CD4-positive, alpha-beta T cell treated with Interleukin-21 for 1 hour (primary cell): ENCODE results near the gene HLA-E.
"Not testable (repeated sequence)": the region's sequence is repeated elsewhere in the genome, so short reads cannot be mapped to it uniquely, and the experiment has no call there.

Experiments
- DNase-seq: peaks from one replicate; pipeline ENCODE4 v3.0.0-alpha.2; 2020

The HLA-E gene

GRCh38 chr6:30508890-30509736 is 19.8 kb downstream of the HLA-E start:
- DNase-seq: peak; percentile 79

GRCh38 chr6:30510419-30511168 is 21.3 kb downstream of the HLA-E start:
- DNase-seq: no peak

DNA sequence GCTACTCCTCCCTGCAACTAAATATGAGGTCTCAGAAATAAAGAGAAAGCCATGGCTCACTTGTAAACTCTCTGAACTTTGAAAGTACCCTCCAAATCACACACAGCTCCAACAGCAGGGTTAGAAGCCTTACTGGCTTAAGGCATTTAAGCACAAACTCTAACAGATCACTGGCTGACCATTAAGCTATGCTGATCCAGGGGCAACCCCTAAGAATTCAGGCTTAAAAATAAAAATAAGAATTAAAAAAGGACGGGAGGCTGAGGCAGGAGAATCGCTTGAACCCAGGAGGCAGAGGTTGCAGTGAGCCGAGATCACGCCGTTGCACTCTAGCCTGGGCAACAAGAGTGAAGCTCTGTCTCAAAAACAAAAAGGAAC is 21.8 kb downstream of the HLA-E start:
- DNase-seq: no peak

- DNase-seq: no peak
Observed at GRCh38 chr6:30513451-30513850, 24.1 kb downstream of the HLA-E start.

- no peak for DNase-seq
Observed at GRCh38 chr6:30515106-30515505, 25.8 kb downstream of the HLA-E start.

- peak; percentile 94 for DNase-seq
Observed at GRCh38 chr6:30515944-30516753, 26.8 kb downstream of the HLA-E start.

- DNase-seq: not testable (repeated sequence)
Observed at GRCh38 chr6:30516754-30517076, 27.4 kb downstream of the HLA-E start.

DNA sequence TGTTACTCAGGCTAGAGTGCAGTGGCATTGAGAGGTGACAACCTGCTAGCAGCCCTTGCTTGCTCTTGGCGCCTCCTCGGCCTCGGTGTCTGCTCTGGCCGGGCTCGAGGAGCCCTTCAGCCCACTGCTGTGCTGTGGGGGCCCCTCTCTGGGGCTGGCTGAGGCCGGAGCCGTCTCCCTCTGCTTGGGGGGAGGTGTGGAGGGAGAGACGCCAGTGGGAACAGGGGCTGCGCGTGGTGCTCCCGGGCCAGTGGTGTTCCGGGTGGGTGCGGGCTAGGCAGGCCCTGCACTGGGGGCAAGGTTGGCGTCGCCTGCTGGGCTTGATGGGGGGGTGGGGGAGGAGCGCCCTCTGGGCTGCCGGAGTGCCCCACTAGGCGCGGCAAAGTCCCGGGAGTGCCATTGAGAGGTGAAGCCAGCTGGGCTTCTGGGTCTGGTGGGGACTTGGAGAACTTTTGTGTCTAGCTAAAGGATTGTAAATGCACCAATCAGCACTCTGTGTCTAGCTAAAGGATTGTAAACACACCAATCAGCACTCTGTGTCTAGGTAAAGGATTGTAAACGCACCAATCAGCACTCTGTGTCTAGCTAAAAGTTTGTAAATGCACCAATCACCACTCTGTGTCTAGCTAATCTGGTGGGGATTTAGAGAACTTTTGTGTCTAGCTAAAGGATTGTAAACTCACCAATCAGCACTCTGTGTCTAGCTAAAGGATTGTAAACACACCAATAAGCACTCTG is 28.6 kb downstream of the HLA-E start:
- not testable (repeated sequence) for DNase-seq

DNA sequence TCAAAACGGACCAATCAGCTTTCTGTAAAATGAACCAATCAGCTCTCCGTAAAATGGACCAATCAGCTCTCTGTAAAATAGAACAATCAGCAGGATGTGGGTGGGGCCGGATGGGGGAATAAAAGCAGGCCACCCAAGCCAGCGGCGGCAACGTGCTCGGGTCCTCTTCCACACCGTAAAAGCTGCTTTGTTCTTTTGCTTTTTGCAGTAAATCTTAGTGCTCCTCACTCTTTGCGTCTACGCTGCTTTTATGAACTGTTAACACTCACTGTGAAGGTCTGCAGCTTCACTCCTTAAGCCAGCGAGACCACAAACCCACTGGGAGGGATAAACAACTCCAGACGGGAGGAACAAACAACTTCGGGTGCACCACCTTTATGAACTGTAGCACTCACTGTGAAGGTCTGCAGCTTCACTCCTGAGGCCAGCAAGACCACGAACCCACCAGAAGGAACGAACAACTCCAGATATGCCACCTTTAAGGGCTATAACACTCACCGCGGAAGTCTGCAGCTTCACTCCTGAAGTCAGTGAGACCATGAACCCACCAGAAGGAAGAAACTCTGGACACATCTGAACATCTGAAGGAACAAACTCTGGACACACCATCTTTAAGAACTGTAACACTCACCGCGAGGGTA is 29.3 kb downstream of the HLA-E start:
- peak; percentile 39 for DNase-seq

- no peak for DNase-seq
Observed at GRCh38 chr6:30520522-30520921, 31.2 kb downstream of the HLA-E start.

- DNase-seq: not testable (repeated sequence)
Observed at GRCh38 chr6:30521082-30521481, 31.8 kb downstream of the HLA-E start.

DNA sequence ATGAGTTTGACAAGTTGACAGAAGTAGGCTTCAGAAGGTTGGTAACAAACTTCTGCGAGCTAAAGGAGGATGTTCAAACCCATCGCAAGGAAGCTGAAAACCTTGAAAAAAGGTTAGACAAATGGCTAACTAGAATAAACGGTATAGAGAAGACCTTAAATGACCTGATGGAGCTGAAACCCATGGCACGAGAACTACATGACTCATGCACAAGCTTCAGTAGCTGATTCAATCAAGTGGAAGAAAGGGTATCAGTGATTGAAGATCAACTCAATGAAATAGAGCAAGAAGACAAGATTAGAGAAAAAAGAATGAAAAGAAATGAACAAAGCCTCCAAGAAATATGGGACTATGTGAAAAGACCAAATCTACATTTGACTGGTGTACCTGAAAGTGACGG is 32.6 kb downstream of the HLA-E start:
- not testable (repeated sequence) for DNase-seq

DNA sequence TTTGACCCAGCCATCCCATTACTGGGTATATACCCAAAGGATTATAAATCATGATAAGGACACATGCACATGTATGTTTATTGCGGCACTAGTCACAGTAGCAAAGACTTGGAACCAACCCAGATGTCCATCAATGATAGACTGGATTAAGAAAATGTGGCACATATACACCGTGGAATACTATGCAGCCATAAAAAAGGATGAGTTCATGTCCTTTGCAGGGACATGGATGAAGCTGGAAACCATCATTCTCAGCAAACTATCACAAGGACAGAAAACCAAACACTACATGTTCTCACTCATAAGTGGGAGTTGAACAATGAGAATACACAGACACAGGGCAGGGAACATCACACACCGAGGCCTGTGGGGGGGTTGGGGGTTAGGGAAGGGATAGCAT is 37.1 kb downstream of the HLA-E start:
- DNase-seq: not testable (repeated sequence)

GRCh38 chr6:30529349-30529875 is 40.1 kb downstream of the HLA-E start:
- peak; percentile 43 for DNase-seq

GRCh38 chr6:30530014-30530413 is 40.7 kb downstream of the HLA-E start:
- DNase-seq: no peak

DNA sequence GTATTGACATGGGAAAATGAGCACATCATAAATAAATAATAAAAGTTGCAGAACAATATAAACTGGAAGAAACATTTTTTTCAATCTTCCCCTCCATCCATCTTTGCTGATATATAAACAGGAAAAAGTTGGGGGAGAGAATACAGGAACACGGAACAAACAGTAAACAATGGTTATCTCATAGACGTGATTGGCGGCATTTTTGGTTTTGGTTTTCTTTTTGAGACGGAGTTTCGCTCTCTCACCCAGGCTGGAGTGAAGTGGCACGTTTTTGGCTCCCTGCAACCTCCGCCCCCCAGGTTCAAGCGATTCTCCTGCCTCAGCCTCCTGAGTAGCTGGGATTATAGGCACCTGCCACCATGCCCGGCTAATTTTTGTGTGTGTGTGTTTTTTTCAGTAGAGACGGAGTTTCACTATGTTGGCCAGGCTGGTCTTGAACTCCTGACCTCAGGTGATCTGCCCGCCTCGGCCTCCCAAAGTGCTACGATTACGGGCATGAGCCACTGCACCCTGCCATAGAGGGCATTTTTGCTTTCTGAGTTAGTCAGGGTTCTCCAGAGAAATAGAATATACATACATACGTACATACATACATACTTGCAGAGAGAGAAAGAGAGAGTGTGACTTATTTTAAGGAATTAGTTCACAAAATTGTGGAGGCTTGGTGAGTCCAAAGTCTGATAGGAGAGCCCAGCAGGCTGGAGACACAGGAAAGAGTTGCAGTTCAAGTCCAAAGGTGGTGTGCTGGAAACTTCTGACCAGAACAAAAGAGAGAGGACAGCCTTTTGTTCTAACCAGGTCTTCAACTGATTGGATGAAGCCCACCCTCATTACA is 44.4 kb downstream of the HLA-E start:
- DNase-seq: peak; percentile 60

DNA sequence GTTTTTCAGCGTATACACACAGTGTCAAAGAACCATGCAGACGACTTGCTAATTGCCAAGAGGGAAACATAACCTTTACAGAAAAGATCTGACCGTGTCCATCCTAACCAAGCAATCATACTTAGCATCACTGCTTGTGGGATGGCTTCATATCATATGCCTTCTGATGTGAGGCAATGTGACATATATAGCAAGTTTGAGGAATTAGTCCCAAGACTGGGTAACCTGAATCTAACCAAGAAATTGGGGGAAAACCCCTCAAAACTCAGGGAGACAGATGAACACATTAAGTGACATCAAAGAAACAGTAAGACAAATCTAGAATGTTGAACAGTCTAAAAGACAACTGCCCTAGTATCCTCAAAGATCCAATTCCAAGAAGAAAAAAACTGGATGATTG is 48.6 kb downstream of the HLA-E start:
- no peak for DNase-seq

DNA sequence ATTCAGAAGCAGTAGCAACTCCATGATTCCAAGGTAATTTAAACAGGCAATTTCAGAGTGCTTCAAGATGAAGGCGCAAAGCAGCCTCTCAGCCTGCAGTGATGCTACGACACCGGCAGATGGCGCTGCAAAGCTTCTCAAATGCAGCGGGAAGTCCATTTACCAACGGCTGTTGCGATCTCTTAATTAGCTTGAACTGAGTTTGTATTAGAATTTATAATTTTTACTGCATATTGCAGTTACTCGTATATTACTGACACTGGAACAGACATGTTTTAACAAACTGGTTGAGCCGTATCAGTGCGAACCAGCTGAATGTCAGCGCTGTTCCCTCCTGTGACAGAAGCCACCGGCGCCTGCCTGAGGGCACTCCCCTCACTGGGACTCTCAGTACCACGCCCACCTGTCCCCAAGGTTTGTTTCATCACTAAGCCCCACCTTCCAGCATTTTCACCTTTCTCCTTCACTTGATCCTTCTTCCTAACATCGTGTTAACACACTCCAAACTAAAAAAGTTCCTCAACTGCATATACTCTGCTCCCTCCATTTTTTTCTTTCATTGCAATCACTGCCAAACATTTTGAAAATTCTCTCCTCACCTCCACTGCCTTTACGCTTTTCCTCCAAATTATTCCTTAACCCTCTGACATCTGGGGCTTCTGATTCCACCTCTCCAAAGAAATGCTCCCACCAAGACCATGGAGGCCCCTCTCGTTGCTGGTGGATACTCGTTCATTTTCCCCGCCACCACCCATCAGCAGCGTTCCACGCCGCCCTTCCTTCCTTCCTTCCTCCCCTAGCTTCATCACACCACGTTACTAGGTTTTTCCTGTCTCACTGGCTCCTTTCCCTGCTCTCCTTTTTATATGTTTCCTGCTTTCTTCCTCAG is 52.5 kb downstream of the HLA-E start:
- DNase-seq: peak; percentile 86

DNA sequence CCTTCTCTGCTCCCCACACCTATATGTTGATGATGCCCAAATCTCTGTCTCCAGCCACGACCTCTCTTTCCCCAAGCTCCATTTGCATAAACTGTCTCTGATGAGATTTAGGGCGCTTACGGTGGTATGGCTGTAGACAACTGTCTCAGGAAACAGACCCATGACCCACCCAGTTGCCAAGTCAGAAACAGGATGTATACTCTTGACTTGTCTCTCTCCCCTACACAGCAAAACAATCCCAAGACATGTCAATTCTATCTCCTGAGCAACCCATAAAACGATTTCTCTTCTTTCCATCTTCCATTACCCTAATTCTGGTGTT is 53.1 kb downstream of the HLA-E start:
- peak; percentile 59 for DNase-seq

DNA sequence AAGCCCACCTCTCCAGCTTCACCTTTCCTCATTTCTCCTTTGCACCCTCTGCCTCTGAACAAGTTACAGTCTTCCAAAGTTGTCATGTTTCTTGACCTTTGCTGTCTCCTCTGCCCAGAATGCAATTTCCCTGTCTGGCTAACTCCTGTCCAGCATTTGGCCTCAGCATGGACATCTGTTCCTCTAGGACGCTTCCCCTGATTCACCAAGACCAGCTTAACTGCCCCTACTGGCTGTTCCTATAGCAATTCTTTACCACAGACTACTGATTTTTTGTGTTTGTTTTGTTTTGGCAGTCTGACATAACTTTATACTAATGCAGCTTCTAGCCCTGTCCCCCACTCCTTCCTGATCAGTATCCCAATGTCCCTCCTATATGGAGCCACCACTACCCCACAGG is 53.6 kb downstream of the HLA-E start:
- no peak for DNase-seq
